ENCODE data around the gene ASPRV1.
A peak's percentile ranks its signal among the peaks of the same experiment; 100 is the strongest.

ASPRV1 gene

DNA sequence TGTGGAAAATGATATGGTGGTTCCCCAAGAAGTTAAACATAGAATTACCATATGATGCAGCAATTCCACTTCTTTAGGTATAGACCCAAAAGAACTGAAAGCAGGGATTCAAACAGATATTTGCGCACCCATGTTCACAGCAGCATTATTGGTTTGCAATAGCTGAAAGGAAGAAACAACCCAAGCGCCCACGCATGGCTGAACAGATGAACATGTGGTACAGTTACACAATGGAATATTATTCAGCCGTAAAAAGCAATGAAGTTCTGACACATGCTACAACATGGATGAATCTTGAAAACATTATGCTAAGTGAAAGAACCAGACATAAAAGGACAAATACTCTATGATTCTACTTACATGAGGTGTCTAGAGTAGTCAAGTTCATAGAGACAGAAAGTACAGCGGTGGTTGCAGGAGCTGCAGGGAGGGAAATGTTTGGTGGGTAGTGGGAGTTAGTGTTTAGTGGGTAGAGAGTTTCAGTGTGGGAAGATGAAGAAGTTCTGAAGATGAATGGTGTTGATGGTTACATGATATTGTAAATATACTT lies 26.7 kb upstream of the ASPRV1 start:
- no peak for DNase-seq

- no peak for DNase-seq
Measured at GRCh38 chr2:69986691-69987090, 25.3 kb upstream of the ASPRV1 start.

GRCh38 chr2:69985688-69986087 lies 24.3 kb upstream of the ASPRV1 start:
- DNase-seq: peak; percentile 79

GRCh38 chr2:69985216-69985615 lies 23.8 kb upstream of the ASPRV1 start:
- no peak for DNase-seq

DNA sequence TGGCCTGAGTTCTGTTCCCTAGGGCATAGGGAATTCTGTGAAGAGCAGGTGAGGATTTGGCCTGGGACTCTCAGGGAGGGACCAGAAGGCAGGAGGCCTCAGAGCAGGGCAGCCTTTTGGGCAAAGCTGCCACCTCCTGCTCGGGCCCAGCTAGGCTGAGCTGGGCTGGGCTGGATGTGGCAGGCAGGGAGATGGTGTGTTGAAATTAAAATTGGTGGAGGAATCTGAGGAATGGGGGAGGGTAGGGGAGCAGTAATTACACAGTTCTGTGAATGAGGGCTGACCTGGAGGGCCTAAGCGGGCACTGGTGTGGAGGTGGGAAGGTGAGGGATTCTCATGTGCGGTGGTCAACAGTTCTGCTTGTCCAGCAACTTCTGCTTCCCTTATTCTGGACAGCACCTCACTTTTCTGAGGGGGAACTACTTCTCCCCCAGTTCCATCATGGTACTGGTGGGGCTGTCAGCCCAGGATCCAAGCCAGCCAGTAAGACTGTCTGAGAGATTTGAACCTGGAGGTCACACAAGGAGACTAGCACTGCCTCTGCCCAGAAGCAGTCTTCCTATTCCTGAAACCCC lies 22.0 kb upstream of the ASPRV1 start:
- no peak for DNase-seq

DNA sequence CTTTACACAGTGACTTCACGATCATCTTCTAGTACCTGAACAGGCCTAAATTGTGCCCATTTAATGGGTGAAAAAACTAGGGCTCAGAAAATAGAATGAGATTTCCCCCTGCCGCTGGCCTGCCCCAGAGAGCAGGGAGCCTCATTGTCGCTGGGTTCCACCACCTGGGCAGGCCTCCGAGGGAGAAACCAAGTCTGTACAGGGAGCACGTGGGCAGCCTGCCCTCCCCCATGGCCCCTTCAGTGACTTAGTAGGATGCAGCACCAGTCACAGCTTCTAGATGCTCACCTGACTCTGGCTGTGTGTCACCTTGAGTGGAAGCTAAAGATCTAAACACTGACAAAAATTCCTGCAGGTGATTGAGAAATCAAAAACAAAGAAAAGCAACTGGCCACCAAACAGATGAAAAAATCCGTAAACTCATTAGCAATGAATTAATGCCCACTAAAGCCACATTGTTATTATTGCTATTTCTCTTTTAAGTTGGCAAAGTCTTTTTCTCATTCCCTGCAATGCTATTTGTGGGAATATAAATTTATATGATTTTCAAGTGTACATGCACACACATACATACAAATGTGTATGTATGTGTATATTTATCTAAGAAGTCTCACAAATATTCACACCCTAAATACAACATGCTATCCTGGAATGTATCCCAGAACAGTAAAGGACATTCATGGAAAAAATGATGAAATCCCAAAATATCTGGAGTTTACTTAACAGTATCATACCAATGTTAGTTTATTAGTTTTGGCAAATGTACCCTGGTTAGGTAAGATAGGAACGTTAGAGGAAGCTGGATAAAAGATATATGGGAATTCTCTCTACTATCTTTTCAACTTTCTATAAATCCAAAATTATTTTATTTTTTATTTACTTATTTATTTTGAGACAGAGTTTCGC lies 18.7 kb upstream of the ASPRV1 start:
- no peak for DNase-seq

DNA sequence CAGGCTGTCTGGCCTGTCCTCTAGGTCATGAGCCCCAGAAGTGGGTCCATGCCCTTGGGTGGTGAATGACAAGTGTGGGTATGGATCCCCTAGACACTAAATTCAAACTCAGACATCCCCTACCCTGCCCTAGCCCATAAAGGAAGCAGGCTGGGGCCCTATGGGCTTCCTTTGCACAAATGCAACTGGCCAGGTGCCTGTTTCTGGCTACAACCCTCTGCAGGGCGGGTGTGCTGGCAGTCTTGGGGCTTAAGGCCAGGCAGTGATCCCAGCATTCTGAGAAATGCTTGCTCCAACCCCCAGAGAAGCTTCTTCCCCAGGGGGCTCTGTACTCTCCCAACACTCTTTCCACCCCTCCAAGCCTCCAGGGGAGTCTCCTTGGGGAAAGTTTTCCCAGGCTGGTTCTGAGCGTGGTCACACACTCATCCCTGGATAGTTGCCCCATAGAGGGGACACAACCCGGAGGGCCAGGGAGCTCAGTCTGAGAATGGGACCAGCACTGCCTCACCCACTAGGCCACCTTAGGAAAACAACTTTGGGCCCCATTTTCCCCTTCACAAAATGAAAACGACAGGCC lies 16.6 kb upstream of the ASPRV1 start:
- peak; percentile 59 for DNase-seq

DNA sequence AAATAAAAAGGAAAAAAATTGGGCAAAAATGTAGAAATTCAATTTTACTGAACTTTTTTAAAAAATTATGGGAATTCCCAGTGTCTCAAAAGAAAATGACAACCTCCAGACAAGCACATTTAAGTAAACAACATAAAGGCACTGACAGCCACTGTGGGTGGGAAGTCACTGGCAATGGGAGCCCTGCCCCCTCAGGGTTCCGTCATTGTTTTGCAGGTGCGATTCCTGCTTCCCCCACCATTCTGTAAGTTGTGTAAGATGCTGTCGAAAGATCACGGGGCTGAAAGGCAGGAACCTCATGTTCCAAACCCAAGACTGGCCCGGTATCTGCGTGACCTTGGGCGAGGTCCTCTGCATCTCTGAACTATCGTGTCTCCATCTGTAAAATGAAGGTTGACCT lies 15.8 kb upstream of the ASPRV1 start:
- DNase-seq: no peak

DNA sequence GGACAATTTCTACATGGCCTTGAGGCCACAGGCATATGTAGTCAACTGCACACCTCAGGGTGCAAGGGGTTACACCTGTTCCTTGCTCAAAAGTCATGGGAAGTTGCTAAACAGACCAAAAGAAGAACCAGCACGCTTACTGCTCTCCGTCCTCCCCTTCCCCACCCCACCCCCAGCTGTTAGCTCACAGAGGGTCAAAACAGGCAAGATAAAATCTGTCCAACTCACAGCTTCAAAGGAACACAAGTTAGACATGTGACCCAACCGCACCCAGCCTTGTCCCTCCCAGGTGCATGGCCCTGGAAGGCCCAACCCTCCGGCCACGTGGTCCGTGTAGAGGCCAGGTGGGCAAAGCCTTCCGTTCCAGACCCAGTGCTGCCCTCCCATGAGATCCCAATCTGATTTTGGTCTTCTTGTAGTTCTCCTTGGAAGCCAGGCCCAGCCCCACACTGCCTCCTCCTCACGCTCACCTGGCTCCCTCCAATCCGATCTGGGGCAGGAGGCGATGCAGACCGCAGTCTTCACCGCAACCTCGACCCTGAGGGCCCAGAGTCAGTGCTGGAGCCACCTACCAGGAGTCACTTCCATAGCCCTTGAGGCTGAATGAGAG lies 14.5 kb upstream of the ASPRV1 start:
- peak; percentile 88 for DNase-seq

GRCh38 chr2:69975136-69975852 lies 13.9 kb upstream of the ASPRV1 start:
- DNase-seq: peak; percentile 27

DNA sequence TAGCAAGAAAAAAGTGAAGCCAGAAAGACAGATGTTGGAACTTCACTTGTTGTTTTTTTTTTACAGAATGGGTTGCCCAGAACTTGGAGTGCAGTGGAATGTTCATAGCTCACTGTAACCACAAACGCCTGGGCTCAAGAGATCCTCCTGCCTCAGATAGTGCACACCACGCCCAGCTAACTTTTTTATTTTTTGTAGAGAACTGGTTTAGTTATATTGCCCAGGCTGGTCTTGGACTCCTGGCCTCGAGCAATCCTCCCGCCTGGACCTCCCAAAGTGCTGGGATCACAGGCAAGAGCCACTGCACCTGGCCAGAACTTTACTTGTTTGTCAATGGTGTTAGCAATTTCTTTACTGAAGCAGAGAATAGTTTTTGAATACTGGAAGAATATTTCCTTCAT lies 11.9 kb upstream of the ASPRV1 start:
- peak; percentile 97 for DNase-seq

DNA sequence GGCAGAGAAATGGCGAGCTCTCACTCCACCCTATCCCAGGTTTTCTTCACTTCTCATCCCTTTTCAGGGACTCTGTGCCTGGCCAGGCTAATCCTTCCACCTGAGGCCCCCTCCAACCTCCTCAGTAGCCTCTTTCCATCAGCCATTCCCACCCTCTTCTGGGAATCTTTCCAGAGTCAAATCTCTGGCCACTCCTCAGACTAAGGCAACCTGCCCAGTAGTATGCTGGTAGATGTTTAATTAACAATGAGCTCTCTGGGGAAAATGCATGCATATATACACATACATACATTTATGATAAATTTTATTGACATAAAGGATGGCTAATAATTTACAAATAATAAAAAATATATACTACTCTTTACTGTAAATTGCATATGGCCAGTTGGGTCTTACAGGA lies 11.4 kb upstream of the ASPRV1 start:
- DNase-seq: no peak

- DNase-seq: no peak
Measured at GRCh38 chr2:69969991-69970390, 8.6 kb upstream of the ASPRV1 start.

- DNase-seq: no peak
Measured at GRCh38 chr2:69969126-69969983, 7.9 kb upstream of the ASPRV1 start.

DNA sequence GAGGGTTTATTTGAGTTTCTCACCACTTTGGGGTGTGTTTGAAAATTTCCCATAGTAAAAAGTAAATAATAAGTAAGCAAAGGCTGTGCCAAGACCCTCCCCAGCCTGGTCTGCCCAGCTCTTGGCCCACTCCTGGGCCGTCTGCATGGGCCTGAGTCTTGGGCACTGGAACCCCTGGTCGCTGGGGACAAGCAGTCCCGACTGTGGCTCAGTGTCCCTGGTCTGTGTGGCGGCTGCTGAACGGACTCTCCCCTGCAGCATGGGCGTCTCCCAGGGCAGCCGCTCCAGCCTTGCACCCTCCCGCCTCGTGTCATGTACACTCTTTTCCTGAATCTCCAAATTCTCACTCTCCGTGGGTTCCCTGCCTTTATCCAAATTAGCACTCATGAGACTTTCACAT lies 7.2 kb upstream of the ASPRV1 start:
- no peak for DNase-seq

DNA sequence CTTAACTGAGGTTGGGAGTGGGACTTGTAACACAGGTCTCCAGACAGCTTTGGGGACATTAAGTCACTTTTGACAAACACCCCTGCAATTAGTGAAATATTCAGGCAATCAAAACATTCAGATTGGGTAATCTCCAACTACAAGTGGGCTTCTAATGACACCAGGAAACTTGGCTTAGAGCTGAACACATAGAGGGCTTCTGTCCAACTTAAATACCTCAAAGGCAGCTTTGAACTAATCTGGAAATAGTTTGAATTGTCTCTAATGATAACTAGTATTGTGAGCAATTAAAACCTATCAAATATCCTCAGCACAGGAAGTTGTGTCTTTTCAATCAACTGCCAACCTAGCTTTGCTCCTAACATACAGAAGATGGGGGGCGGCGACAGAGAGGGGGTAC lies 5.1 kb upstream of the ASPRV1 start:
- DNase-seq: no peak

DNA sequence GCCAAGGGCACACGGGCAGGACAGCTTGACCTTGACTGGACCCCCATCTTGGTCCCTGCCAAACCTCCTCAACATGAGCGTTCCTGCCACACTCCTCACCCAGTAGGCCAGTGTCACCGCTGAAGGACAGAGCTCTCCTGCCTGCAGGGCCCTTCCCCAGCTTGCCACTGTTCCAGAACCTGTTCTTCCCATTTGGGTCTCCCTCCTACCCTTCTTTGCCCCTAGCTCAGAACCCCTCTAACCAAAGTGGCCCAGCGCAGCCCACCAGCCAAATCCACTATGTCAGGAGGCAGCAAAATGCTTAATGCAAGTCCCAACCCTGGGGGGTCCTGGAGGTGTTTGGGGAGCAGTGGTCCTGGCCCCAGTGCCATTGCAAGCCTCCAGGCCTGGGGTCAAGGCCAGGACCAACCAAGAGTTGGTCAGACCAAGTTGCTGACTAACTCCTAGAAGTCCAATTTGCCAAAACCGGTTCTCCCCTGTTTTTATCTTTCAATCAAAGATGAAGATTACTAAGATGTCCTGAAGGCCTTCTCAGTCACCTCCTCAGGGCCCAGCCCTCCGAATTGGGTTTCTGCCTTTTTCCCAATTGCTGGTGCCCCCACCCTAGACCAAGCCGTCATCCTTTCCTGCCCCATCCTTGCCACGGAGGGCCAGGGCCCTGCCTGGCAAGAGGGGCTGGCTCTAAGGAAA lies 4.5 kb upstream of the ASPRV1 start:
- DNase-seq: no peak

GRCh38 chr2:69964353-69964841 lies 3.0 kb upstream of the ASPRV1 start:
- DNase-seq: no peak

DNA sequence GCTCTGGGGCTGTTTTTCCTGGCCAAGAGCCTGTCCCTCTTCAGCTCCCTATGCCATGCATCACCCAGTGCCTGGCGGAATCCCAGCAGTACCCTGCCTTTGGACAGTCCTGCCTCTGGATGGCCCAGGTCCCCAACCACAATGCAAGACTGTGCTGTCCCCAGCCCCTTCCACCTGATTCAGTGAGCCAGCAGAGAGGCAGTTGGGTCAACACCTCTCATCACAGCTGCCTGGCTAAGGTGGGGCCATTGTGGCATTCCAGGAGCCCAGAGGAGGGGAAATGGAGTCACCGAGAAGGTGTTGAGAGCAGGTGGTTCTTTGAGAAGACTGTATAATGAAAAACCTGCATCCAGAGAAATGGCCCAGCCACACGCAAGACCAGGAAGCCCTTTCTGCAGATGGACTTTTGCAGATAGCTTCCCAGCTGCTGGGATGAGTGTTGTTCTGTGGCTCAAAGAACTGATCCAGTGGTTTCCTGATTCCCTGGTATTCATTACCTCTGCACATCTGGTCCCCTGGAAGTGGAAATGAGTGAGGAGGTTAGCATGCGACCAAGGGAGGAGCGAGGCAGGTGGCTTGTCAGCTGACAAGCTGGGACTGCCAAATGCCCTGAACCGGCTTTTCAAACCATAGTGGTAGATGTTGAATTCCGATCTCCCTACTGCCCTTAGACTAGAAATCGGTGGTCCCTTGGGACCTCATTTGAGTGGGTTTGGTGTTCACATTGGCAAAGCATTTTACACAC lies 1.7 kb upstream of the ASPRV1 start:
- no peak for DNase-seq

DNA sequence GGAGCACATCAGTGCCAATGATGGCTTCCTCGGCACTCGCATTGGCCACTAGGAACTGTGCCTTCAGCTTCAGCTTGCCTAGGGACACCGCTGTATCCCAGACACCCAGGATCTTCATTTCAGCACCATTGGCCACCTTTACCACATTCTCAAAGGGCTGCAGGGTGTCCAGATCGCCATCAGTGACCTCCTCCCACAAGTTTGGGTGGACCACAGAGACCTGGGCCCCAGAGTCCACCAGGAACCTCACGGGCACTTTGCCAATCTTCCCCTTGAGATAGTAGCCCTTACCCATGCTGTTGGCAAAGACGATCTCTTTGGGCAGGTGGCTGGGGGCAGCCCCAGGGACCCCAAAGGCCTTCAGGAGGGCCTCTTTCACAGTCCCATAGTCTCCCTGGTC lies 610 bp downstream of the ASPRV1 start:
- no peak for DNase-seq
